CD4-positive, alpha-beta T cell treated with Interleukin-15 for 1 hour (primary cell): ENCODE measurements around the gene MALRD1.
"Not testable (repeated sequence)": the region's sequence is repeated elsewhere in the genome, so short reads cannot be mapped to it uniquely, and the experiment has no call there.

Source experiments
- DNase-seq: peaks from one replicate; pipeline ENCODE4 v3.0.0-alpha.2; 2020

The MALRD1 gene

GRCh38 chr10:19498393-19499290, 450.0 kb downstream of the MALRD1 start:
- DNase-seq, result no peak

- no peak for DNase-seq
Measured at GRCh38 chr10:19499291-19499770, 450.7 kb downstream of the MALRD1 start.

DNA sequence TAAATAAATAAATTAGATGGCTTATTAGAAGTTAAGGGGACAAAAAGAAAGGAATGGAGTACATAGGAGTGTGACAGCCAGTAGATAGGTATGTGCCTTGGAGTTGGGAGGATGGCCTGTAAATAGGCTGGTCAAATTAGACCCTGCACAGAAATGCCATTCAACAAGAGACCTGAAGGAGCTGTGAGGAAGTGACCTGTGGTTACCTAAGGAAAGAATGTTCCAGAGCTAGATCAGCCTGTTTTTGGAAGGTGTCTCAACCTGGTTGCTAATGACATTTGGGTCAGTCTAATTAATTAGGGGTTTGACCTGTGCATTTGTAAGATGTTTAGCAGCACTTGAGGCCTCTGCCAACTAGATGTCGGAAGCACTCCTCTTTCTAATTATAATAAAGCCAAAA, 452.4 kb downstream of the MALRD1 start:
- no peak for DNase-seq

GRCh38 chr10:19505320-19506312, 457.0 kb downstream of the MALRD1 start:
- DNase-seq, result no peak

GRCh38 chr10:19510005-19510732, 461.6 kb downstream of the MALRD1 start:
- not testable (repeated sequence) for DNase-seq

GRCh38 chr10:19518109-19518508, 469.5 kb downstream of the MALRD1 start:
- DNase-seq, result no peak

- no peak for DNase-seq
Measured at GRCh38 chr10:19518632-19519031, 470.0 kb downstream of the MALRD1 start.

DNA sequence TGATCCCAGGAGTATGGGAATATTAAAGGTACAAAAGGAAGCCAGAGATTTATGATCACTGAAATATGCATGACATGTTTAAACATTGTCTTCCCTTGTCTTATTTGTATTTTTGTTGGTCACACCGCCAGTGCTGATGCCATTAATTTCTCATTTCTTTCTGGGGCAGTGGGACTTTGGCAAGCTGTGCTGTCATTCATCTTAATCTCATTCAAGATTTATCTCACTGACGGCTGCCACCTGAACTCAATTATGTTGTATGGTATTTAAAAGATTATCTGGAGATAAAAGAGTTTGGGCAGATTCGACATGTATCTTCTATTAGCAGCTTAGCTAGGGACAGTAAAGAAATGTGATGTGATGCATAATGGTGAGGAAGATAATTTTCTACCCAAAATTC, 482.7 kb downstream of the MALRD1 start:
- DNase-seq, result no peak

DNA sequence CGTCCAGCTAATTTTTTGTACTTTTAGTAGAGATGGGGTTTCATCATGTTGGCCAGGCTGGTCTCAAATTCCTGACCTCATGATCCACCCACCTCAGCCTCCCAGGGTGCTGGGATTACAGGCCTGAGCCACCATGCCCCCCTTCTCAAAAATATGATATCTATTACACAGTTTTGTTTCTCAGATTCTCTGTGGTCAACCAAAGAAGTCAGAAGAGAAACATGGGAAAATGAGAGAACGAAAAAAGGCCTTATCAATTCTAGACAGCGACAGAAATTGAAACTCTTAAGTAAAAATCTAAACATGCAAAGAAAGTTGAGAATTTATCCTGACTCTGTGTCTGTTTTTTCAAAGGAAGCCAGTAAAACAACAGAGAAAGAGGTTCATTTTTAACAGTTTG, 483.8 kb downstream of the MALRD1 start:
- DNase-seq, result no peak

DNA sequence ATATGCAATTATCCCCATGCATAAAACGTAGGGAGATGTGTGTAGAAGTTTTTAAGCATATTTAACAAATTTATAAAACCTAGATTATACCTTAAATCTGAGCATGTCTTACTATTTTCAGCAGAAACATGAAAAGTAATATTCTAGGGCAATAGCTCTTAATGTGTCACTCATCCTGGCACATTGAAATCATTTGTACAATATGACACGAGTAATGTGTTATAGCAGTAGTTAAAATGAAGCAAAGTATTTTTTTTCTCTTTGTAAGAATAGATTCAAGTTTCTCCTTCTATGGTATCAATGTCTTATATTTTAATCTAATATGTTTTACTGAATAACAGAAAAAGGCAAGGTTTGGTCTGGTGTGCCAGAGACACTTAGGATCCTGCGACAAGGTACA, 492.7 kb downstream of the MALRD1 start:
- no peak for DNase-seq

DNA sequence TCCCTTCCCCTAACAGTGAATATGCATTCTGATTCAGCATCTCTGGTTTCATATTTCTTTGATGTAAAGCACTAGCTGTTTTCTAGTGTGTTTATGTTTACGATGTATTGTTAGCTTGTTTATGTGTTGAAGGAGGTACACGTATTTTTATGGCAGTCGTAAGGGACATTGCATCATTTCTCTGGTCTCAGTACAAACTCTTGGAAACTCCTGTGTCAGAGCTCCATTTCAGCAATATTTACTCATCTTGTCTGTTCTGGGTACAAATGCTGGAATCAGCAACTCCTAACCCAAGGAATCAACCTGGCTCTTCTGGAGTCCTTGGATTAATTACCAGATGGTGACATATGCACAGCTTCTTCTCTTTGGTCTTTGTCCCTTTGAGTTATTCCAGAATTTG, 497.6 kb downstream of the MALRD1 start:
- no peak for DNase-seq

DNA sequence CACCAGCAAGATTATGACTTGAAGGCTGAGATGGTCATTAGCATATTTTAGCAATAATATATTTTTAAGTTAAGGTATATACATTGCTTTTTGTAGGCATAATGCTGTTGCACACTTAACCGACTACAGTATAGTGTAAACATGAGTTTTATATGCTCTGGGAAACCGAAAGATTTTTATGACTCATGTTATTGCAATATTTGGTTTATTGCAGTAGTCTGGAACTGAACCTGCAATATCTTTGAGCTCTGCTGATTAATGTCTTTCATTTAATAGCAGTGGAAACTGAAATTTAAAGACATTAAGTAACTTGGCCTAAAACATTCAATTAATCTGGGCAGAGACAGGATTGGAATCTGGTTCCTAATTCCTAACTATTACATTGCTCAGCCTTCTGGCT, 500.9 kb downstream of the MALRD1 start:
- no peak for DNase-seq

GRCh38 chr10:19556666-19557065, 508.1 kb downstream of the MALRD1 start:
- no peak for DNase-seq

DNA sequence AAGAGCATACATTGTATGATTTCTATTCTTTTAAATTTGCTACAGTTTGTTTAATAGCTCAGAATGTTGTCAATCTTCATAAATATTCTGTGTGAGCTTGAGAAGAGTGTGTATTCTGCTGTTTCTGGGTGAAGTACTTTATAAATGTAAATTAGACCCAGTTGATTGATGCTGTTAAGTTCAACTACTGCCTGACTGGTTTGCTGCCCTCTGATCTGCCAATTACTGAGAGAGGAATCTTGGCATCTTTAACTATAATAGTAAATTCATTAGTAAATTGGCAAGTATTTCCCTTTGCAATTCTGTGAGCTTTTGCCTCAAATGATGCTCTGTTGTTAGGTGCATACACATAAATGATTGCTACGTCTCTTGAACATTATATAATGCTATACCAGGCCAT, 512.6 kb downstream of the MALRD1 start:
- no peak for DNase-seq

- no peak for DNase-seq
Measured at GRCh38 chr10:19563388-19564141, 515.0 kb downstream of the MALRD1 start.

GRCh38 chr10:19570120-19570519, 521.5 kb downstream of the MALRD1 start:
- DNase-seq, result no peak

DNA sequence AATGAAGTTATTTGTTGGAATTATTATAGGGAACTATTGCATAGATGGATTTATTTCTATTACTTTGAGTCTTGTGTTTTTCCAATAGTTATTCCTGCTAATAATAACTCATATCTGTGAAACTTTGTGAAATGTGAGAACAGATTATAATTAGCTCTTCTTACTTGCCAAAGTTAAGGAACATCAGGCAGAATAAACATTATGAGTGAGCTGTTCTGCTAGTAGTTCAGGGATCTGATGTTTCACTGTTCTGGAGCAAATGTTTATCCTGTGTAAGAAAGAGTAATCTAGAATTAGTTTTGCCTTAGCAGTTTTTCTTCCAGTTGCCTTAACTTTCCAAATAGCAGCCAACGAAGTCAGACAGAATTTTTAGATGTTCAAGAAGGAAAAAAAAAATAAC, 522.4 kb downstream of the MALRD1 start:
- no peak for DNase-seq

- no peak for DNase-seq
Measured at GRCh38 chr10:19572056-19572455, 523.5 kb downstream of the MALRD1 start.

DNA sequence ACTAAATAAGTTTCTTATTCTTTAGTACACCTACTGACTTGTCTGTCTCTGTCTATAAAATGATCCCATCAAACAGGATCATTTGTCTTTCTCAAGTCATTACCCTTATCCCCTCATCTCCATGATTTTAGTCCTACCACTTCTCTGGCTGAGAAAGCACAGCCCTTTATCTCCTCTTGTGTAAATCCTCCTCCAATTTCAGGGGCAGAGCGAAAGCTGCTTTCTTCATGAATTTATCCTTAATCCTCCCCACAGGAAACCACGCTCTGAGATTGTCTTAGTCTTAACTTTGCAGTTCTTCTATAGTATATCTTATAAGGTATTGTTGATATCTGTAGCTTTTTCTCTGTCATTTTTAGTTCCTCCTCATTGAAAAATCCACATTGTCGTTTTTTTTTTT, 528.0 kb downstream of the MALRD1 start:
- DNase-seq, result no peak

GRCh38 chr10:19577381-19577780, 528.8 kb downstream of the MALRD1 start:
- no peak for DNase-seq

DNA sequence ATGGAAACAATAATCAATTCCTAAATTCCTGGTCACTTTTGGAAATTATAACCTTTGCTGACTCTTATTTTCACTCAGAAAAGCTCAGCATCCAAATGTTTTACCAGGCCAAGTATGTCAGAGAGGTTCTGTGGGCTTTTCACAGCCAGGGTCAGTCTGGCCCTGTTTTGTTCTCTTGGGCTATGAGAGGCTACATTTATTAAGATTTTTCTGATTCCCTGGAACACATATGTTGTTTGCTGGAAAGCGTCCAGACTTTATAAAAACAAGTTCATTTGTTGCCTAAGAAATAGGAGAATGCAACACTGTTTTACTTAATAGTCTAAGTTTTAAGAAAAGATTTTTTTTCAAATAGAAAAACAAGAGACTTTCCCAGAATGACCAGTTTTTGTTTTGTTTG, 529.2 kb downstream of the MALRD1 start:
- DNase-seq, result no peak

- DNase-seq, result no peak
Measured at GRCh38 chr10:19578571-19578970, 530.0 kb downstream of the MALRD1 start.
